AG04450 (cell line): ENCODE data around the gene ERCC4. TPM values are rescaled to one million over a fixed set of nuclear protein-coding genes. Genes with fewer than 3 reads are reported as not detected.
A peak's percentile ranks its signal among the peaks of the same experiment; 100 is the strongest.

ENCODE experiments used
- CTCF ChIA-PET: fragments of 300-600, 350-600 bp; formaldehyde crosslinking; extraction: SDS; loops from one replicate; lab custom pipeline; 2022; ENCODE audit warnings: antibody characterized with exemption, inconsistent platforms; lab: Charles Lee
- POLR2A ChIA-PET: fragments of 350-600 bp; formaldehyde crosslinking; extraction: SDS; loops from one replicate; lab custom pipeline; 2021; ENCODE audit warnings: antibody characterized with exemption, inconsistent platforms; lab: Yijun Ruan, JAX
- DNase-seq: peaks from one replicate; pipeline ENCODE4 v3.0.0-alpha.2; 2011; ENCODE audit warnings: low read depth, low spot score
- H3K27ac ChIP-seq: one replicate; pipeline ENCODE4 v1.5.1; 2012; ENCODE audit warnings: low read depth, low read length, control low read depth
- H3K27me3 ChIP-seq: one replicate; pipeline ENCODE4 v1.6.0; 2012; ENCODE audit warnings: low read length; ENCODE audit not compliant: control insufficient read depth, insufficient read depth
- H3K4me3 ChIP-seq: 2 replicates; pipeline ENCODE4 v1.5.1; 2011; ENCODE audit warnings: mild to moderate bottlenecking, low read depth, low read length, control low read depth
- H3K9me3 ChIP-seq: 2 replicates; pipeline ENCODE4 v1.5.1; 2012; ENCODE audit warnings: low read length; ENCODE audit not compliant: control insufficient read depth, insufficient read depth
- CTCF ChIP-seq: IDR thresholded peaks from 2 replicates; pipeline ENCODE4 v1.5.1; 2011; ENCODE audit warnings: low read depth, low read length, control low read depth, inconsistent platforms
- polyA plus RNA-seq: library from polyadenylated mRNA; depleted of rRNA; stranded (reverse); fragments of >200 nt; gene quantifications from 2 replicates; pipeline ENCODE4 v1.2.3, GENCODE V29; 2011

Gene ERCC4
- polyA plus RNA-seq, 1 experiment: 9.8 TPM

GRCh38 chr16:13950821-13951547 lies 31.0 kb downstream of the ERCC4 start:
- TF ChIP-seq CTCF: no peak
- H3K4me3 ChIP-seq: no peak overlapping the region
- H3K9me3 ChIP-seq: no peaks in the 10 kb centered on the region
- no peak overlapping the region for H3K27ac ChIP-seq
- H3K27me3 ChIP-seq: no peaks in the 10 kb centered on the region
- ChIA-PET CTCF (interaction anchor here (0.7 to 4.6 kb wide), 3 partner anchors 17 to 31 kb away, joined by 3 to 17 read pairs (median 8); partner anchors contain the start of gene ERCC4), POLR2A (no interaction called here)
- no peak for DNase-seq

- no peak for TF ChIP-seq CTCF
- DNase-seq: no peak
- ChIA-PET CTCF (interaction anchor here (0.7 to 4.6 kb wide), 3 partner anchors 17 to 32 kb away, joined by 3 to 17 read pairs (median 8); partner anchors contain the start of gene ERCC4), POLR2A (no interaction called here)
- Histone ChIP-seq H3K4me3 (no peak overlapping the region), H3K27me3 (no peaks in the 10 kb centered on the region), H3K27ac (no peak overlapping the region), H3K9me3 (no peaks in the 10 kb centered on the region)
These were observed 31.7 kb downstream of the ERCC4 start for GRCh38 chr16:13951611-13952010.

- ChIA-PET CTCF (interaction anchor here (0.9 kb wide), 1 partner anchor 34 kb away, joined by 4 read pairs; the partner anchor contains the start of gene ERCC4), POLR2A (no interaction called here)
- no peak for DNase-seq
- no peak for TF ChIP-seq CTCF
- Histone ChIP-seq H3K27ac (no peak overlapping the region), H3K4me3 (no peak overlapping the region), H3K9me3 (no peaks in the 10 kb centered on the region), H3K27me3 (no peaks in the 10 kb centered on the region)
These were observed 33.5 kb downstream of the ERCC4 start for GRCh38 chr16:13953501-13953900.

DNA sequence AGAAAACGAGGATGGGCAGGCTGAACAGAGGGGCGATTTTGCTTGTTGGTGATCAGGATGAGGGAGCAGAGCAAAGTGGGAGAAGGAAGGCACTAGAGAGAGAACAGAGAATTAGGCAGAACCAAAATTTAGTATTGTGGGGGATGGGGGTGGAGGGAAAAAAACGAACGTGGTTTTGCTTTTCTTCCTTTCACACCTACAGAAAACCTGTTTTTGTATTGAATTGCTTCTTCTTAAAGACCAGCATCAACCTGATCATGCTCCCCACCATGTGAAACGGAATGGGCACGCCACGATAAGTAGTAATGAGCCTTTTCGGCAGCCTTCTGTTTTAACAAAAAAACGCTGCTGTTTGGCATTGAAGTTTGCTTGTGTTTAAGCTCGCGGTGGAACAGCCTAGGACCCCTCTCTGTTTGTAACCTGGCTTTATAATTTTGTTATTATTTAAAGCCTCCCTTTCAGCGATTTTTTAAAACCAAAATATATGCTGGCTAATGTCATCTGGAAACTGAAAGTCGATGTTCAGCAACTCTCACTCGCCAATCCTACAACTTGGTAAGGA lies 36.8 kb downstream of the ERCC4 start:
- Histone ChIP-seq H3K27me3 (no peaks in the 10 kb centered on the region), H3K9me3 (no peaks in the 10 kb centered on the region), H3K4me3 (peak overlapping the region; percentile 40), H3K27ac (peak overlapping the region; percentile 96)
- CTCF ChIA-PET: interaction anchor here (0.6 to 1.8 kb wide), 3 partner anchors 10 to 37 kb away, joined by 3 to 6 read pairs (median 4); partner anchors contain the start of gene ERCC4
- no peak for DNase-seq
- TF ChIP-seq CTCF: no peak
- POLR2A ChIA-PET: interaction anchor here (0.6 to 0.8 kb wide), 2 partner anchors 623 to 1751 kb away, joined by 3 read pairs; no protein-coding TSS in a partner anchor
